ENCODE measurements around the gene ZMYND11. TPM values are rescaled to one million over a fixed set of nuclear protein-coding genes. Genes with fewer than 3 reads are reported as not detected.

Gene ZMYND11
- total RNA-seq, 1 experiment from 2014 or later, result 37.5 TPM

DNA sequence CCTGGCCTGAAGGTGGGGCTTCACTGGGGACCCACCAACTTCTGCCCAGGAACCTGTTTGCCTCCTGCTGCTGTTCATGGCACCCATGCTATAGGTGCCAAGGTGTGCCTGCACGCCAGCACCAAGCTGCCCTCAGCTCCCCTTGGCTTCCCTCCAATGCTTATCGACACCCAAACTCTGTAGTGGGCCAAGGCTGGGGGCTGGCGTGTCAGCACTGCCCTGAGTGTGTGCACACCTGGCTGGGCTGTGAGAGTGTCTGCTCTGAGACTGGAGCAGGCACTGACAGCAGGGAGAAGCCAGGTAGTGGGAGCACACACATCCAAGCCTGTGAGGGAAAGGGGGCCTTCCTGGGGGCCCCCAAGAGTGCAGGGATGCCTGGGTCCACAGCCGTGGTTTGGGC, 43.1 kb upstream of the ZMYND11 start:
- H3K36me3 ChIP-seq (ENCODE audit: control insufficient read depth, insufficient read depth, low read length), result no peaks in the 10 kb centered on the region
- CTCF ChIA-PET, result no interaction called here

DNA sequence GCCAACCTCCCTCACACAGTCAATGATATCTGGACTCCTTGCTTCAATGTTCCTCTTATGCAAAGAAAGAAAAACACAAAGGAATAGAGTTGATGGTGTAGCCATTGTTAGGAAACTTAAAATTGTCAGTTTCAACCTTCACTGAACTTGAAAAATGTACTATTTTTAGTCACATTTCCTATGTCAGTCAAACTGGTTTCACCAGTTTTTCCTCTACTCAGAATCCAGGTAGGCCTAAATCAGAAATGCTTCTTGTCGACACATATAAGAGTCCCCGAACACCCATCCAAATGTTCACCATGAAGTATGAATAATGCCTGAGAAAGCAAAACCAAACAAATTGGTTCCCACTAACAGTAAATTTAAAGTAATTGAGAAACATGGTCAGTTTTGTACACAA, 42.4 kb upstream of the ZMYND11 start:
- in situ Hi-C loops (cut with HindIII; ENCODE audit: low pct_unique_long_range_greater_than_20kb, low sequenced_read_pairs) (no loop called here), intact Hi-C loops (cut with micrococcal nuclease; ENCODE audit: unreplicated experiment) (no loop called here)
- POLR2A ChIA-PET, result no interaction called here
- Histone ChIP-seq H3K27ac (ENCODE audit: low read length) (no peak overlapping the region), H3K4me3 (ENCODE audit: low read depth in 2 of 2, low read length in 2 of 2) (no peak overlapping the region), H3K27me3 (ENCODE audit: control insufficient read depth, insufficient read depth, low read length) (no peaks in the 10 kb centered on the region), H3K4me1 (ENCODE audit: control insufficient read depth, insufficient read depth, low read length) (no peaks in the 10 kb centered on the region), H3K36me3 (ENCODE audit: control insufficient read depth, insufficient read depth, low read length) (no peaks in the 10 kb centered on the region), H3K9me3 (ENCODE audit: control insufficient read depth, insufficient read depth, low read depth, low read length) (no peaks in the 10 kb centered on the region)
- ATAC-seq (no peak), DNase-seq (ENCODE audit: low read depth, low spot score) (no peak)
- TF ChIP-seq, protein P1, sequence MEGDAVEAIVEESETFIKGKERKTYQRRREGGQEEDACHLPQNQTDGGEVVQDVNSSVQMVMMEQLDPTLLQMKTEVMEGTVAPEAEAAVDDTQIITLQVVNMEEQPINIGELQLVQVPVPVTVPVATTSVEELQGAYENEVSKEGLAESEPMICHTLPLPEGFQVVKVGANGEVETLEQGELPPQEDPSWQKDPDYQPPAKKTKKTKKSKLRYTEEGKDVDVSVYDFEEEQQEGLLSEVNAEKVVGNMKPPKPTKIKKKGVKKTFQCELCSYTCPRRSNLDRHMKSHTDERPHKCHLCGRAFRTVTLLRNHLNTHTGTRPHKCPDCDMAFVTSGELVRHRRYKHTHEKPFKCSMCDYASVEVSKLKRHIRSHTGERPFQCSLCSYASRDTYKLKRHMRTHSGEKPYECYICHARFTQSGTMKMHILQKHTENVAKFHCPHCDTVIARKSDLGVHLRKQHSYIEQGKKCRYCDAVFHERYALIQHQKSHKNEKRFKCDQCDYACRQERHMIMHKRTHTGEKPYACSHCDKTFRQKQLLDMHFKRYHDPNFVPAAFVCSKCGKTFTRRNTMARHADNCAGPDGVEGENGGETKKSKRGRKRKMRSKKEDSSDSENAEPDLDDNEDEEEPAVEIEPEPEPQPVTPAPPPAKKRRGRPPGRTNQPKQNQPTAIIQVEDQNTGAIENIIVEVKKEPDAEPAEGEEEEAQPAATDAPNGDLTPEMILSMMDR (IDR thresholded peaks at IDR 0.05), result no peak
- TF ChIP-seq SIN3A (IDR thresholded peaks at IDR 0.05; ENCODE audit: borderline replicate concordance, insufficient read depth, low read depth, low read length) (no peak), TCF7L2 (IDR thresholded peaks at IDR 0.05; ENCODE audit: low read depth, low read length) (no peak), POLR2AphosphoS5 (IDR thresholded peaks at IDR 0.05; ENCODE audit: low read depth, low read length) (no peak)
- TF ChIP-seq, protein P2, sequence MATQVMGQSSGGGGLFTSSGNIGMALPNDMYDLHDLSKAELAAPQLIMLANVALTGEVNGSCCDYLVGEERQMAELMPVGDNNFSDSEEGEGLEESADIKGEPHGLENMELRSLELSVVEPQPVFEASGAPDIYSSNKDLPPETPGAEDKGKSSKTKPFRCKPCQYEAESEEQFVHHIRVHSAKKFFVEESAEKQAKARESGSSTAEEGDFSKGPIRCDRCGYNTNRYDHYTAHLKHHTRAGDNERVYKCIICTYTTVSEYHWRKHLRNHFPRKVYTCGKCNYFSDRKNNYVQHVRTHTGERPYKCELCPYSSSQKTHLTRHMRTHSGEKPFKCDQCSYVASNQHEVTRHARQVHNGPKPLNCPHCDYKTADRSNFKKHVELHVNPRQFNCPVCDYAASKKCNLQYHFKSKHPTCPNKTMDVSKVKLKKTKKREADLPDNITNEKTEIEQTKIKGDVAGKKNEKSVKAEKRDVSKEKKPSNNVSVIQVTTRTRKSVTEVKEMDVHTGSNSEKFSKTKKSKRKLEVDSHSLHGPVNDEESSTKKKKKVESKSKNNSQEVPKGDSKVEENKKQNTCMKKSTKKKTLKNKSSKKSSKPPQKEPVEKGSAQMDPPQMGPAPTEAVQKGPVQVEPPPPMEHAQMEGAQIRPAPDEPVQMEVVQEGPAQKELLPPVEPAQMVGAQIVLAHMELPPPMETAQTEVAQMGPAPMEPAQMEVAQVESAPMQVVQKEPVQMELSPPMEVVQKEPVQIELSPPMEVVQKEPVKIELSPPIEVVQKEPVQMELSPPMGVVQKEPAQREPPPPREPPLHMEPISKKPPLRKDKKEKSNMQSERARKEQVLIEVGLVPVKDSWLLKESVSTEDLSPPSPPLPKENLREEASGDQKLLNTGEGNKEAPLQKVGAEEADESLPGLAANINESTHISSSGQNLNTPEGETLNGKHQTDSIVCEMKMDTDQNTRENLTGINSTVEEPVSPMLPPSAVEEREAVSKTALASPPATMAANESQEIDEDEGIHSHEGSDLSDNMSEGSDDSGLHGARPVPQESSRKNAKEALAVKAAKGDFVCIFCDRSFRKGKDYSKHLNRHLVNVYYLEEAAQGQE (IDR thresholded peaks at IDR 0.05; ENCODE audit: insufficient read depth in 1 of 2, low read depth in 2 of 2, low read length in 1 of 2), result no peak
- no TSS peak for BruUV-seq (replicated peaks)
- CTCF ChIA-PET, result no interaction called here

More for the DNA sequence above, 43.1 kb upstream of the ZMYND11 start:
- ATAC-seq, result no peak
- H3K4me1 ChIP-seq (ENCODE audit: control insufficient read depth, insufficient read depth, low read length), result no peaks in the 10 kb centered on the region
- intact Hi-C loops (cut with micrococcal nuclease; ENCODE audit: unreplicated experiment) (no loop called here), in situ Hi-C loops (cut with HindIII; ENCODE audit: low pct_unique_long_range_greater_than_20kb, low sequenced_read_pairs) (no loop called here)
- no peaks in the 10 kb centered on the region for H3K27me3 ChIP-seq (ENCODE audit: control insufficient read depth, insufficient read depth, low read length)
- DNase-seq (ENCODE audit: low read depth, low spot score), result no peak
- BruUV-seq (replicated peaks), result no TSS peak
- H3K27ac ChIP-seq (ENCODE audit: low read length), result no peak overlapping the region
- TF ChIP-seq, protein P2 (IDR thresholded peaks at IDR 0.05; ENCODE audit: insufficient read depth in 1 of 2, low read depth in 2 of 2, low read length in 1 of 2), result no peak
- TF ChIP-seq POLR2AphosphoS5 (IDR thresholded peaks at IDR 0.05; ENCODE audit: low read depth, low read length), result no peak
- TF ChIP-seq, protein P1 (IDR thresholded peaks at IDR 0.05), result no peak
- TF ChIP-seq TCF7L2 (IDR thresholded peaks at IDR 0.05; ENCODE audit: low read depth, low read length), result no peak
- TF ChIP-seq SIN3A (IDR thresholded peaks at IDR 0.05; ENCODE audit: borderline replicate concordance, insufficient read depth, low read depth, low read length), result no peak
- no peak overlapping the region for H3K4me3 ChIP-seq (ENCODE audit: low read depth in 2 of 2, low read length in 2 of 2)
- POLR2A ChIA-PET, result no interaction called here
- no peaks in the 10 kb centered on the region for H3K9me3 ChIP-seq (ENCODE audit: control insufficient read depth, insufficient read depth, low read depth, low read length)

Measured in Panc1 (cell line).